Ovary (tissue), 9 donors: ENCODE data around the gene EVC2. TPM values are rescaled to one million over a fixed set of nuclear protein-coding genes. Genes with fewer than 3 reads are reported as not detected.

Experiments
- DNase-seq, 5 donors: peaks; one replicate each; pipeline ENCODE4 v3.0.0-alpha.2; 2019 to 2020
- H3K27ac ChIP-seq, 2 donors: fragments of 200-600 bp; one replicate each; pipeline versions ENCODE4 v1.5.1 to v1.8.0; 2019 to 2022
- H3K27me3 ChIP-seq: fragments of 200-600 bp; one replicate; pipeline ENCODE4 v1.8.0; 2022
- H3K36me3 ChIP-seq: fragments of 200-600 bp; sonication (generic); one replicate; pipeline ENCODE4 v1.5.1; 2019
- H3K4me1 ChIP-seq: one replicate; pipeline ENCODE4 v1.8.1; 2013; ENCODE audit warnings: mild to moderate bottlenecking, moderate library complexity; ENCODE audit not compliant: insufficient read depth
- H3K4me3 ChIP-seq: fragments of 200-600 bp; sonication (generic); one replicate; pipeline ENCODE4 v1.5.1; 2017
- H3K9me3 ChIP-seq, 2 donors: fragments of 200-600 bp in 1 of 2; sonication (generic) in 1 of 2; one replicate each; pipeline versions ENCODE4 v1.5.1 to v1.8.1; 2013 to 2019; ENCODE audit warnings: mild to moderate bottlenecking in 1 of 2, moderate library complexity in 1 of 2
- EP300 ChIP-seq: sonication (generic); formaldehyde crosslinking; IDR thresholded peaks from one replicate; pipeline ENCODE4 v1.6.1; 2017; ENCODE audit warnings: antibody characterized with exemption
- POLR2A ChIP-seq: fragments of 450-650 bp; IDR thresholded peaks from one replicate; pipeline ENCODE4 v1.6.1; 2017; ENCODE audit warnings: antibody characterized with exemption, mild to moderate bottlenecking, moderate library complexity
- WGBS, 3 donors: extraction: QIAGEN DNeasy Blood & Tissue Kit in 1 of 3; methylation state at CpG; one replicate each; pipeline versions ENCODE4 v1.1.5 to v1.1.7; 2013 to 2017; 5-methylcytosine and 5-hydroxymethylcytosine counted together
- intact Hi-C, 4 donors: fragments of 100-400 bp; cut with DNase I; formaldehyde crosslinking; loops; one replicate each; pipeline versions ENCODE4 v1.11.0 to v1.15.1; 2022 to 2023
- polyA plus RNA-seq, 2 donors: library from polyadenylated mRNA; stranded (reverse); fragments of 200-250 nt in 1 of 2; fragments of 350-450 nt in 1 of 2; fragmentation: Illumina TruSeq in 1 of 2; extraction: RNeasy Lipid Tissue Mini Kit (QIAGEN cat#74804) in 1 of 2; gene quantifications; one replicate each; pipeline ENCODE4 v1.2.3, GENCODE V29; 2013 to 2014
- total RNA-seq, 7 donors: library from RNA; depleted of rRNA in 2 of 7; stranded (reverse); fragments of >200 nt in 2 of 7; fragmentation: NEBNext Ultra II Directional in 3 of 7; extraction: Animal tissue kit (Norgen Biotek cat#: 25700) in 3 of 7; gene quantifications; one replicate each; pipeline versions ENCODE4 v1.1.0 to v1.2.4, GENCODE V29; 2016 to 2023
- TF ChIP-seq, protein P1 (sequence below), 3 donors: fragments of 450-650 bp in 2 of 3; fragments of 200-600 bp in 1 of 3; IDR thresholded peaks; one replicate each; pipeline versions ENCODE4 v1.5.1 to v1.8.0; 2016 to 2022; ENCODE audit warnings: antibody characterized with exemption in 3 of 3, mild to moderate bottlenecking in 1 of 3
- donor health status: DM: no; HTN: no; CAD: no; lungs with moderate emphysema.
- donor health status: DM: no; HTN: no; CAD: no.
- donor health status: Bipolar disorder and iron deficiency.
- donor health status: DM: yes; HTN: yes; CAD: no.
- donor health status: DM: no; HTN: no; CAD: no.
- donor health status: DM: yes; HTN: yes; CAD: no.

The EVC2 gene
- total and polyA plus RNA-seq, 9 donors: 8.1 to 19.4 (median 14.0) TPM

DNA sequence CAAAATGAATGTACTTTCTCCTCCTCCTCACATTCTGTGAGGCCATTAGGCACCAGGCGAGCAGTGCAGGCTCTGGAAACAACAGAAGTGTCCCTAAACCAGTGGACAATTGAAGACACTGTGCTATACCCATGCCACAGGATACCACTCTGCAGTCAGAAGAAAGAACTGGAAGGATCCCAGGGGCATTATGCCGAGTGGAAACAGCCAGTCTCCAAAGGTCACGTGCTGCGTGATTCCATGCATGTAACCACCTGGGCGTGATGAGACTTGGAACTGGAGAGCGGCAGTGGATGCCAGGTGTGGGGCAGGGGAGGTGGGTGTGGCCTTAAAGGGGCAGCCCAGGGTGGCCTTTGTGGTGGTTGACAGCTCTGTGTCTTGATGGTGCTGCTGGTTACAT, 139.4 kb downstream of the EVC2 start:
- Histone ChIP-seq H3K27ac (no peak overlapping the region), H3K4me1 (no peaks in the 10 kb centered on the region), H3K4me3 (no peak overlapping the region), H3K36me3 (peaks cover under 1% of the 10 kb centered on the region), H3K27me3 (no peaks in the 10 kb centered on the region), H3K9me3 (no peaks in the 10 kb centered on the region)
- intact Hi-C loops: no loop called here
- no peak for TF ChIP-seq EP300
- no peak for TF ChIP-seq POLR2A
- TF ChIP-seq, protein P1, sequence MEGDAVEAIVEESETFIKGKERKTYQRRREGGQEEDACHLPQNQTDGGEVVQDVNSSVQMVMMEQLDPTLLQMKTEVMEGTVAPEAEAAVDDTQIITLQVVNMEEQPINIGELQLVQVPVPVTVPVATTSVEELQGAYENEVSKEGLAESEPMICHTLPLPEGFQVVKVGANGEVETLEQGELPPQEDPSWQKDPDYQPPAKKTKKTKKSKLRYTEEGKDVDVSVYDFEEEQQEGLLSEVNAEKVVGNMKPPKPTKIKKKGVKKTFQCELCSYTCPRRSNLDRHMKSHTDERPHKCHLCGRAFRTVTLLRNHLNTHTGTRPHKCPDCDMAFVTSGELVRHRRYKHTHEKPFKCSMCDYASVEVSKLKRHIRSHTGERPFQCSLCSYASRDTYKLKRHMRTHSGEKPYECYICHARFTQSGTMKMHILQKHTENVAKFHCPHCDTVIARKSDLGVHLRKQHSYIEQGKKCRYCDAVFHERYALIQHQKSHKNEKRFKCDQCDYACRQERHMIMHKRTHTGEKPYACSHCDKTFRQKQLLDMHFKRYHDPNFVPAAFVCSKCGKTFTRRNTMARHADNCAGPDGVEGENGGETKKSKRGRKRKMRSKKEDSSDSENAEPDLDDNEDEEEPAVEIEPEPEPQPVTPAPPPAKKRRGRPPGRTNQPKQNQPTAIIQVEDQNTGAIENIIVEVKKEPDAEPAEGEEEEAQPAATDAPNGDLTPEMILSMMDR (IDR thresholded peaks at IDR 0.05): no peak
- WGBS, 3 donors: 92 to 93% (median 93%) methylated on average over 6 of the region's 6 CpGs
- DNase-seq: no peak

DNA sequence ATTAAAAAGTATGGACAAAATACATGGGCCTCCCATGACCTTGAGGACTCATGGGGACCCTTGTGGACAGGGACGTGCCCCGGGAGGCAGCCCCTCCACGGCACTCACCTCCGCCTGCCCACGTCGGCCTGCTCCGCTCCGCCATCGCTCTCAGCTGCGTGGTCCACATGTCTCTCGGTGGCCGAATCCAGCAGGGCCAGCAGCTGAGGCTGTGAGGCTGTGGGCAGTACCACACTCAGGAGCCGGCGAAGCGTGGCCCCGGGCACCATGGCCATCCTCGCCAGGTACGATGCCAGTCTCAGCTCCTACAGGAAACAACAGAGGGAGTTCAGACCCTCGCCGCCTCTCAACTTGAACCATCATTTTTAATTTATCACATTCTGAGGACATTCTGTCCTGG, 140.0 kb downstream of the EVC2 start:
- Histone ChIP-seq H3K4me1 (no peaks in the 10 kb centered on the region), H3K27ac (no peak overlapping the region), H3K9me3 (no peaks in the 10 kb centered on the region), H3K36me3 (peaks cover 2% of the 10 kb centered on the region), H3K4me3 (no peak overlapping the region), H3K27me3 (no peaks in the 10 kb centered on the region)
- TF ChIP-seq, protein P1 (IDR thresholded peaks at IDR 0.05): no peak
- TF ChIP-seq EP300 (no peak), POLR2A (no peak)
- intact Hi-C loops: no loop called here
- 93 to 96% (median 95%) methylated on average over 20 of the region's 20 CpGs for WGBS, 3 donors
- DNase-seq: no peak

DNA sequence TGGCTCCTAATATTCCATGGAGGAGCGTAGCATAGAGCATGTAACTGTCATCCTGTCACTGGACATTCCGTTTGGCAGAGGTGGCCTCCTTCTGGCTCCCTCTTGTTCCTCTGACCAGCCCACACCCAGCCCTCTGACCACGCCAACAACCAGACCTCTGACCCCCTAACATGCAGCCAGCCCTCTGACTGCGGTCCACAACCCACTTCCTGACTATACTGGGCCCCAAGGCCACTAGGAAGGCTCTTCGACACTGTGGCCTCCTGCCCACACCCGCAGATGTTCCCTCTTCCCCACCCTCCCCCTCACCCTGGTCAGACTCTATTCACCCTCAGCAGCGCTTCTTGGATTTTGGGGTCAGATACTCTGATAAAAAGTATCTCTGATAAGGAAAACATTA, 141.4 kb downstream of the EVC2 start:
- Histone ChIP-seq H3K4me1 (no peaks in the 10 kb centered on the region), H3K36me3 (peaks cover 2% of the 10 kb centered on the region), H3K9me3 (no peaks in the 10 kb centered on the region), H3K4me3 (no peak overlapping the region), H3K27me3 (no peaks in the 10 kb centered on the region), H3K27ac (no peak overlapping the region)
- intact Hi-C loops: no loop called here
- DNase-seq: no peak
- WGBS, 3 donors: 67 to 94% (median 74%) methylated on average over 7 of the region's 7 CpGs
- no peak for TF ChIP-seq POLR2A
- TF ChIP-seq, protein P1 (IDR thresholded peaks at IDR 0.05): no peak
- no peak for TF ChIP-seq EP300

DNA sequence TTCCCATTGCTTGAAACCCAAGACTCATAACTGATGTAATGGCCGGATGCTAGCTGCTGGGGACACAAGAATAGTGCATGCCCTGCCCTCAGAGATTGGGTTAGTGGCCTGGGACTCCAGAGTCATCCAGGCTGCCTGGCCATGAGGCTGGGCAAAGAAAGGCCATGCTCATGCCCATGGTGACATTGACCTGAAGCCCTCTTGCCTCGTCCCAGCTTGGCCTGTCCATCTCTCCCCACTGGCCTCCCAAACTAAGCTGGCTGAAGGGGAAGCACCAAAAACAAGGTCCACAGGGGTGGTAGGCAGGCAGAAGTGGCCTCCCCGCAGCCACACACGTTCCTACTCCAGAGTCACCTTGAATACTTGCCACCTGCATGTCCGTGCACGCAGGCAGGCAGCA, 141.8 kb downstream of the EVC2 start:
- H3K4me1 ChIP-seq: no peaks in the 10 kb centered on the region
- intact Hi-C loops: no loop called here
- WGBS, 3 donors: 93 to 98% (median 95%) methylated on average over 6 of the region's 6 CpGs
- no peak for DNase-seq
- H3K27ac ChIP-seq: no peak overlapping the region
- H3K36me3 ChIP-seq: peaks cover 2% of the 10 kb centered on the region
- H3K9me3 ChIP-seq: no peaks in the 10 kb centered on the region
- no peak overlapping the region for H3K4me3 ChIP-seq
- H3K27me3 ChIP-seq: no peaks in the 10 kb centered on the region
- TF ChIP-seq EP300 (no peak), POLR2A (no peak)
- TF ChIP-seq, protein P1 (IDR thresholded peaks at IDR 0.05): no peak

DNA sequence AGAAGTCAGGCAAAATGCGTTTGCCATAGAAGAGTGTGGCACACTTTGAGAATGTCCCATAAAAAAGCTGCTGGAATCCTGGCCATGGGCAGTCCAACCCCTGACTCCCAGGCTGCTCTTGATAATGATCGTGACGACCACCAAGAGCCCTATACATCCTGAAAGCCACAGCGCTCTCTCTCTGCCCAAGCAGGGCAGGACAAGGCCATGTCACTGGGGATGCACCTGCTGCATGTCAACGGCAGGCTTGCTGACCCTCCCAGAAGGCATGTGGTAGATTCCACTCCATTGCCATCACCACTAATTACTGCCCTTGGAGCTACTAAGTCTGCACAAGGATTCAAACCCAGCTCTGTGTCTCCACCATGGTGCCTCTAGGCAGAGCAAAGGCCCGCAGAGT, 144.5 kb downstream of the EVC2 start:
- 94 to 95% (median 95%) methylated on average over 6 of the region's 6 CpGs for WGBS, 3 donors
- no peak for TF ChIP-seq EP300
- no peak for TF ChIP-seq POLR2A
- TF ChIP-seq, protein P1 (IDR thresholded peaks at IDR 0.05): no peak
- H3K36me3 ChIP-seq: peaks cover 2% of the 10 kb centered on the region

More for the DNA sequence above, 144.5 kb downstream of the EVC2 start:
- Histone ChIP-seq H3K9me3 (no peaks in the 10 kb centered on the region), H3K27ac (no peak overlapping the region), H3K27me3 (no peaks in the 10 kb centered on the region), H3K4me1 (no peaks in the 10 kb centered on the region), H3K4me3 (no peak overlapping the region)
- intact Hi-C loops: no loop called here
- DNase-seq: no peak
